Ishikawa (cell line): ENCODE data around the gene CEP104.

Experiments used
- CEBPB ChIP-seq: IDR thresholded peaks from 2 replicates; pipeline ENCODE4 v1.6.1; 2012
- CREB1 ChIP-seq: IDR thresholded peaks from 2 replicates; pipeline ENCODE4 v1.6.1; 2012; ENCODE audit warnings: low read depth
- EGR1 ChIP-seq: IDR thresholded peaks from 2 replicates; pipeline ENCODE4 v1.6.1; 2012
- EP300 ChIP-seq: IDR thresholded peaks from 2 replicates; pipeline ENCODE4 v1.6.1; 2012; ENCODE audit warnings: borderline replicate concordance
- FOXM1 ChIP-seq: IDR thresholded peaks from 2 replicates; pipeline ENCODE4 v1.6.1; 2012; ENCODE audit warnings: low read depth, borderline replicate concordance
- NFIC ChIP-seq: IDR thresholded peaks from 2 replicates; pipeline ENCODE4 v1.6.1; 2012
- RAD21 ChIP-seq: IDR thresholded peaks from 2 replicates; pipeline ENCODE4 v1.6.1; 2012; ENCODE audit warnings: low read depth
- TAF1 ChIP-seq: IDR thresholded peaks from 2 replicates; pipeline ENCODE4 v1.6.1; 2012; ENCODE audit warnings: low read depth, mild to moderate bottlenecking
- TCF12 ChIP-seq: IDR thresholded peaks from 2 replicates; pipeline ENCODE4 v1.6.1; 2012; ENCODE audit warnings: low read depth
- TEAD4 ChIP-seq: IDR thresholded peaks from 2 replicates; pipeline ENCODE4 v1.6.1; 2012
- YY1 ChIP-seq: IDR thresholded peaks from 2 replicates; pipeline ENCODE4 v1.6.1; 2012; ENCODE audit warnings: low read depth
- ZBTB7A ChIP-seq: IDR thresholded peaks from 2 replicates; pipeline ENCODE4 v1.6.1; 2012; ENCODE audit warnings: low read depth
- TF ChIP-seq, protein P1 (sequence below): IDR thresholded peaks from 2 replicates; pipeline ENCODE4 v1.6.1; 2012
- TF ChIP-seq, protein P2 (sequence below): IDR thresholded peaks from 2 replicates; pipeline ENCODE4 v1.6.1; 2012; ENCODE audit warnings: low read depth, mild to moderate bottlenecking
- TF ChIP-seq, protein P3 (sequence below): IDR thresholded peaks from 2 replicates; pipeline ENCODE4 v1.6.1; 2012

Gene CEP104

DNA sequence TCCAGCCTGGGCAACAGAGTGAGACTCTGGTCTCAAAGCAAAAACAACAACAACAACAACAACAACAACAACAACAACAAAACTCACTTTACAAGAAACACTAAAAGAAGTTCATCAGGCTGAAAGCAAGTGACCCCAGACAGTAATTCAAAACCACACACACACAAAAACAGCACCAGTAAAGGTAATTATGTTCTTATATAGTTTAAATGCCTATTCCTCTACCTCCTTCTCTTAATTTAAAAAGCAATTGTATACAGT lies 41.4 kb upstream of the CEP104 start:
- no peak for TF ChIP-seq FOXM1

DNA sequence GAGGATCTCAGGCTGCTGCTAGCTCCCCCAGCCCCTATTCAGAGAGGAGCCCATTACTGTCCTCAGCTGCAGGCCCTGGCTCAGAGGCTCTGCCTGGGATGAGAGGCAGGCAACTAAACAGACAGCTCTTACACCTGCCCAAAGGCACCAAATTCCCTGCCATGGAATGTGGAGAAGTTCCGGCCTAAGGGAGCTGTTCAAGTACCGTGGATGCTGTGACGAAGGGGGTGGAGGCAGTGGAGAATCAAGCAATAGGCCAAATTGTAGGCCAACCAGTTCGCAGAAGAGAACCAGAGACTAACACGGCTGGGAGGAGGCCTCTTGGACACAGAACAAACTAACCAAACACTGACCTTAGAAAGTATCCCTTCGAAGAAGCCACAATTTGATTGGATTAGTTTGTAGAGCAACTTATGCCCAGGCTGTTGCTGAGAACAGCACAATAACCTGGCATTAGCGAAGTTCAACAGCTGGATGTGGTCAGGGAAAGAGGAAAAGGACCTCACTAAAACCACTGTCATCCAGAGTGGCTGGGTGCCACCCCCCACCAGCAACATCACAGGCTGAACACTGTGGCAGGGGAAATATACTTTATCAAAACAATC lies 39.5 kb upstream of the CEP104 start:
- TF ChIP-seq ZBTB7A: no peak
- no peak for TF ChIP-seq YY1
- TF ChIP-seq RAD21: no peak
- no peak for TF ChIP-seq TEAD4
- no peak for TF ChIP-seq CEBPB
- no peak for TF ChIP-seq NFIC
- no peak for TF ChIP-seq CREB1
- TF ChIP-seq, protein P1, sequence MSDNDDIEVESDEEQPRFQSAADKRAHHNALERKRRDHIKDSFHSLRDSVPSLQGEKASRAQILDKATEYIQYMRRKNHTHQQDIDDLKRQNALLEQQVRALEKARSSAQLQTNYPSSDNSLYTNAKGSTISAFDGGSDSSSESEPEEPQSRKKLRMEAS: no peak
- no peak for TF ChIP-seq EP300
- no peak for TF ChIP-seq TAF1
- TF ChIP-seq FOXM1: no peak
- no peak for TF ChIP-seq TCF12
- TF ChIP-seq EGR1: no peak
- TF ChIP-seq, protein P2, sequence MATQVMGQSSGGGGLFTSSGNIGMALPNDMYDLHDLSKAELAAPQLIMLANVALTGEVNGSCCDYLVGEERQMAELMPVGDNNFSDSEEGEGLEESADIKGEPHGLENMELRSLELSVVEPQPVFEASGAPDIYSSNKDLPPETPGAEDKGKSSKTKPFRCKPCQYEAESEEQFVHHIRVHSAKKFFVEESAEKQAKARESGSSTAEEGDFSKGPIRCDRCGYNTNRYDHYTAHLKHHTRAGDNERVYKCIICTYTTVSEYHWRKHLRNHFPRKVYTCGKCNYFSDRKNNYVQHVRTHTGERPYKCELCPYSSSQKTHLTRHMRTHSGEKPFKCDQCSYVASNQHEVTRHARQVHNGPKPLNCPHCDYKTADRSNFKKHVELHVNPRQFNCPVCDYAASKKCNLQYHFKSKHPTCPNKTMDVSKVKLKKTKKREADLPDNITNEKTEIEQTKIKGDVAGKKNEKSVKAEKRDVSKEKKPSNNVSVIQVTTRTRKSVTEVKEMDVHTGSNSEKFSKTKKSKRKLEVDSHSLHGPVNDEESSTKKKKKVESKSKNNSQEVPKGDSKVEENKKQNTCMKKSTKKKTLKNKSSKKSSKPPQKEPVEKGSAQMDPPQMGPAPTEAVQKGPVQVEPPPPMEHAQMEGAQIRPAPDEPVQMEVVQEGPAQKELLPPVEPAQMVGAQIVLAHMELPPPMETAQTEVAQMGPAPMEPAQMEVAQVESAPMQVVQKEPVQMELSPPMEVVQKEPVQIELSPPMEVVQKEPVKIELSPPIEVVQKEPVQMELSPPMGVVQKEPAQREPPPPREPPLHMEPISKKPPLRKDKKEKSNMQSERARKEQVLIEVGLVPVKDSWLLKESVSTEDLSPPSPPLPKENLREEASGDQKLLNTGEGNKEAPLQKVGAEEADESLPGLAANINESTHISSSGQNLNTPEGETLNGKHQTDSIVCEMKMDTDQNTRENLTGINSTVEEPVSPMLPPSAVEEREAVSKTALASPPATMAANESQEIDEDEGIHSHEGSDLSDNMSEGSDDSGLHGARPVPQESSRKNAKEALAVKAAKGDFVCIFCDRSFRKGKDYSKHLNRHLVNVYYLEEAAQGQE: no peak

DNA sequence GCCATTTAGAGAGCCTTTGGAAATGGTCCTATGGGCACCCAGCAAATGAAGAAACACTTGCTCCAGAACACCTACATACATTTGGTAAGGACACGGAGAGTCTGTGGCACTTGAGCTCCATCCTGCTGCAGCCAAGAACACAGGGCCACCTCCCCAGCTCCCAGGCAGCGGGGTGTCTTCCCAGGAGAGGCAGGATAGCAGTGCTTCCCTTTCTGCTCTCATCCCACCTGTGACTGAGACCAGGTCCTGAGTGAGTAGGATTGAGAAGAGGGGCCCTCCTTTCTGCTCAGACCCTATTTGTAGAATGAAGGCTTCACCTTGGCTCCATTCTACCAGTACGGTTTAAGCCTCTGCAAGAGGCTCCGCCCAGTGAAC lies 38.9 kb upstream of the CEP104 start:
- no peak for TF ChIP-seq EP300
- TF ChIP-seq RAD21: no peak
- no peak for TF ChIP-seq CREB1
- TF ChIP-seq EGR1: no peak
- TF ChIP-seq, protein P3, sequence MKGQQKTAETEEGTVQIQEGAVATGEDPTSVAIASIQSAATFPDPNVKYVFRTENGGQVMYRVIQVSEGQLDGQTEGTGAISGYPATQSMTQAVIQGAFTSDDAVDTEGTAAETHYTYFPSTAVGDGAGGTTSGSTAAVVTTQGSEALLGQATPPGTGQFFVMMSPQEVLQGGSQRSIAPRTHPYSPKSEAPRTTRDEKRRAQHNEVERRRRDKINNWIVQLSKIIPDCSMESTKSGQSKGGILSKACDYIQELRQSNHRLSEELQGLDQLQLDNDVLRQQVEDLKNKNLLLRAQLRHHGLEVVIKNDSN: no peak
- TF ChIP-seq FOXM1: no peak
- TF ChIP-seq YY1: no peak
- no peak for TF ChIP-seq TAF1
- no peak for TF ChIP-seq TEAD4
- TF ChIP-seq, protein P2: no peak

DNA sequence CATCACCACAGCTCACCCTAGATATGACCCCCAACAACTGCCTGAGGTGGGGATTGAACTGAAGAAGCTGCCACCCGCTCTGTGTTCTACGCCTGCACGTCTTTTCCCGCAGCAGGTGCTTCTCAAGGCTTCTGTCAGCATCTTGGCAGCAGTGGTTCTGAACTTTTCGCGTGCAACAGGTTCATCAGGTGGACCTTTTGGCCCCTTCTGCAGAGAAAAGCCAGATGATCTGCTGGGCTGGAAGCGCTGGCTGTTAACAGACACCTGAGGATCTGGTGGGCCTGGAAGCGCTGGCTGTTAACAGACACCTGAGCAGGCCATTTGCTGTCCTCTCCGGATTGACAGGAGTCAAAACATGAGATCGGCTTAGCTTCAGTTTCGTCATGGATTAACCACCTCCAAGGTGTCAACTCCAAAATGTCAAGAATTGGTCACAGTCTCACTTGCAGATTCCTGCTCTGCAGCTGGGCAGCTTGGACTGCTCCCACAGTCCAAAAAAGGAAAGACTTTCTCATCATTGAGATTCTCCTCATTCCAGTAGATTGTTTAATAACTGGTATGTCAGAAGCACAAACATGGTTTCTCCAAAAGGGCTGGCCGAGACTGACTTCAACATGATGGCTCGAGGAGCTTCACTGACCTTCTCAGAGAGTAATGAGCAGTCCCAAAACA lies 38.4 kb upstream of the CEP104 start:
- no peak for TF ChIP-seq TEAD4

DNA sequence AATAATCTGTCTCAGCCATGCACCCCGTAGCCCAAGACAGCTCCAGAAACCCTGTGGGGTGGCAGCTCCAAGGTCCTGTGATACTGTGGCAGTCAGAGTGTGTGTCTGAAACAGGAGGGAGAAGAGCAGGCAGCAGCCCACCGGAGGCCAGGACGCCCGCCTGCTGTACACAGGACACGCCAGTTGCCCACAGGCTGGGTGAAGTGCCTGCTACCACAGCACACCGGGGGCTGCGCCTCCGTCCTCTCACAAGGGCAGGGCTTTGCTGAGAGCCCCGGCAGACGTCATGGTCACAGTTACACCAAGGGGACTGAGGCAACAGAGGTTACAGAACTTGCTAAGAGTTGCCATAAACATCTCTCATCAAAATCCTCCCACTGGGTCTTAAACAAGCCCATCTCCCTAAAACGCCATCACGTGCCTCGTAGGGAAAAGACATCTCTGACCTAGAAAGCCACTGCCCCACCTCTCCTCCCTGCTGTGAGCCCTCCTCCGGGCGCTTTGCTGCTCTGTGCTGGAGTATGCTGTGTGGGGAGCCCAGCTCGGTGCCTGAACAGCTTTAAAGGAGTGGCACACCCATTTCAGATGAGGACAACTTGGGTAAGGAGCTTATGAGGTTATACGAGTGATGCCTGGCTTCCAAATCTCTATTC lies 37.7 kb upstream of the CEP104 start:
- TF ChIP-seq TCF12 (no peak), CEBPB (no peak), ZBTB7A (no peak)

DNA sequence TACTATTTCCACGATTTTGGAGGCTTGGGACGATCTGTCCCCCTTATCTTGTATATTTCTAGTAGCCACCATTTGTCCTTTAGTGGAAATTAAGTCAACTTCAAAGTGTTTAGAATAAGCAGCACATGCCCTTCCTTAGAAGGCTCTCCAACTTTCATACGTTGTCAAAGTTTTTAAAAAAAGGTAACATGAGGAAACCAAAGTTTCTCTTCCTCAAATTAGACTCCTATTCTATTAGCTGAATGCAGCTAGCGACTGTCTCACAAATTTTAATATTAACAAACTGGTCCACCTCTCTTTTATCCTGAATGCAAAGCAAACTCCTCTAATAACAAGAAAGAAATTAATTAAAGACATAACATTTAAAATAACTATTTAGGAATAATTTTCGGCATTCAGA lies 36.2 kb upstream of the CEP104 start:
- TF ChIP-seq TCF12 (no peak), TEAD4 (no peak), ZBTB7A (no peak), NFIC (no peak), CREB1 (no peak)
- TF ChIP-seq, protein P2: no peak
